Right lobe of liver (tissue), 4 donors: ENCODE results near the gene MAMSTR.

ENCODE experiments used
- CTCF ChIP-seq, 4 donors: fragments of 200-600 bp in 3 of 4; fragments of 450-650 bp in 1 of 4; IDR thresholded peaks; one replicate each; pipeline versions ENCODE4 v1.5.1 to v1.8.0; 2016 to 2022; ENCODE audit warnings: antibody characterized with exemption in 4 of 4, mild to moderate bottlenecking in 2 of 4
- POLR2A ChIP-seq: fragments of 450-650 bp; IDR thresholded peaks from one replicate; pipeline ENCODE4 v1.6.1; 2017; ENCODE audit warnings: antibody characterized with exemption, mild to moderate bottlenecking
- donor health status: DM: no; HTN: no; CAD: no.
- donor health status: DM: no; HTN: no; CAD: no.
- donor health status: DM: no; HTN: yes; CAD: no.

DNA sequence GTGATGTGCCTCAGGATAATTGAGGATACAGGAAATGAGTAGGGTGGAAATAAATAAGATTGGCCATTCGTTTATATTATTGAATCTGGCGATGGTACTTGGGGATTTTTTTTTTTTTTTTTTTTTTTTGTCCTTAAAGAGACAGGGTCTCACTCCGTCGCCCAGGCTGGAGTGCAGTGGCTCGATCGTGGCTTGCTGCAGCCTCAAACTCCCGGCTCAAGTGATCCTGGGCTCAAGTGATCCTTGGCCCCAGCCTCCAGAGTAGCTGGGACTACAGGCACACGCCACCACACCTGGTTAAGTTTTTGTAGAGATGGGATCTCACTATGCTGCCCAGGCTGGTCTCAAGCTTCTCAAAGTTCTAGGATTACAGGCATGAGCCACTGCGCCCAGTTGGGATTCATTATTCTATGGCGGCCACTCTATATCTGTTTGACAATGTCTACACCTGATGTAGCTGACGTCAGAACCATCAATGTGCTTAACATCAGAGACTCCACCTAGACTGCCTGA is 2.7 kb upstream of the MAMSTR start:
- TF ChIP-seq POLR2A, result no peak
- no peak for TF ChIP-seq CTCF (IDR thresholded peaks at IDR 0.05)
